HEK293 (cell line): Measurements from ENCODE around the gene SLC4A8.

Experiments
- ATF2 ChIP-seq: fragments of 450-650 bp; formaldehyde crosslinking; IDR thresholded peaks from 2 replicates; pipeline ENCODE4 v1.5.1; 2016; ENCODE audit warnings: missing biosample characterization, missing genetic modification characterization, low read depth
- CTCF ChIP-seq: fragments of 450-650 bp; formaldehyde crosslinking; IDR thresholded peaks from 2 replicates; pipeline ENCODE4 v1.5.1; 2016; ENCODE audit warnings: missing biosample characterization, missing genetic modification characterization
- KLF1 ChIP-seq: fragments of 450-650 bp; formaldehyde crosslinking; IDR thresholded peaks from 2 replicates; pipeline ENCODE4 v1.5.1; 2016; ENCODE audit warnings: missing biosample characterization, missing genetic modification characterization
- KLF10 ChIP-seq: fragments of 450-650 bp; IDR thresholded peaks from 2 replicates; pipeline ENCODE4 v1.5.1; 2018; ENCODE audit warnings: missing biosample characterization, mild to moderate bottlenecking, missing genetic modification characterization
- REST ChIP-seq: fragments of 450-650 bp; formaldehyde crosslinking; IDR thresholded peaks from 2 replicates; pipeline ENCODE4 v1.5.1; 2016; ENCODE audit warnings: missing biosample characterization, missing genetic modification characterization
- ZBTB6 ChIP-seq: fragments of 450-650 bp; formaldehyde crosslinking; IDR thresholded peaks from 2 replicates; pipeline ENCODE4 v1.5.1; 2017; ENCODE audit warnings: missing biosample characterization, missing genetic modification characterization
- ZEB2 ChIP-seq: fragments of 450-650 bp; formaldehyde crosslinking; IDR thresholded peaks from 2 replicates; pipeline ENCODE4 v1.5.1; 2016; ENCODE audit warnings: missing biosample characterization, missing genetic modification characterization
- ZFP41 ChIP-seq: fragments of 450-650 bp; formaldehyde crosslinking; IDR thresholded peaks from 2 replicates; pipeline ENCODE4 v1.5.1; 2016; ENCODE audit warnings: missing biosample characterization, missing genetic modification characterization, borderline replicate concordance
- ZNF133 ChIP-seq: fragments of 450-650 bp; formaldehyde crosslinking; IDR thresholded peaks from 2 replicates; pipeline ENCODE4 v1.5.1; 2016; ENCODE audit warnings: missing biosample characterization, missing genetic modification characterization
- ZNF621 ChIP-seq: fragments of 450-650 bp; formaldehyde crosslinking; IDR thresholded peaks from 2 replicates; pipeline ENCODE4 v1.5.1; 2017; ENCODE audit warnings: missing biosample characterization, missing genetic modification characterization
- ZNF777 ChIP-seq: fragments of 450-650 bp; formaldehyde crosslinking; IDR thresholded peaks from 2 replicates; pipeline ENCODE4 v1.5.1; 2017; ENCODE audit warnings: missing biosample characterization, missing genetic modification characterization, borderline replicate concordance

GRCh38 chr12:51395283-51396230 lies 29.1 kb upstream of the SLC4A8 start:
- TF ChIP-seq CTCF (tag by site-specific recombination) (no peak), ZEB2 (no peak), KLF10 (tag by site-specific recombination) (no peak), ATF2 (no peak), KLF1 (no peak), ZBTB6 (tag by site-specific recombination) (no peak), ZFP41 (tag by site-specific recombination) (no peak), ZNF133 (tag by site-specific recombination) (no peak), ZNF777 (tag by site-specific recombination) (no peak), ZNF621 (no peak), REST (tag by site-specific recombination) (no peak)
